ENCODE measurements around the gene RHBDL2.

Gene RHBDL2

DNA sequence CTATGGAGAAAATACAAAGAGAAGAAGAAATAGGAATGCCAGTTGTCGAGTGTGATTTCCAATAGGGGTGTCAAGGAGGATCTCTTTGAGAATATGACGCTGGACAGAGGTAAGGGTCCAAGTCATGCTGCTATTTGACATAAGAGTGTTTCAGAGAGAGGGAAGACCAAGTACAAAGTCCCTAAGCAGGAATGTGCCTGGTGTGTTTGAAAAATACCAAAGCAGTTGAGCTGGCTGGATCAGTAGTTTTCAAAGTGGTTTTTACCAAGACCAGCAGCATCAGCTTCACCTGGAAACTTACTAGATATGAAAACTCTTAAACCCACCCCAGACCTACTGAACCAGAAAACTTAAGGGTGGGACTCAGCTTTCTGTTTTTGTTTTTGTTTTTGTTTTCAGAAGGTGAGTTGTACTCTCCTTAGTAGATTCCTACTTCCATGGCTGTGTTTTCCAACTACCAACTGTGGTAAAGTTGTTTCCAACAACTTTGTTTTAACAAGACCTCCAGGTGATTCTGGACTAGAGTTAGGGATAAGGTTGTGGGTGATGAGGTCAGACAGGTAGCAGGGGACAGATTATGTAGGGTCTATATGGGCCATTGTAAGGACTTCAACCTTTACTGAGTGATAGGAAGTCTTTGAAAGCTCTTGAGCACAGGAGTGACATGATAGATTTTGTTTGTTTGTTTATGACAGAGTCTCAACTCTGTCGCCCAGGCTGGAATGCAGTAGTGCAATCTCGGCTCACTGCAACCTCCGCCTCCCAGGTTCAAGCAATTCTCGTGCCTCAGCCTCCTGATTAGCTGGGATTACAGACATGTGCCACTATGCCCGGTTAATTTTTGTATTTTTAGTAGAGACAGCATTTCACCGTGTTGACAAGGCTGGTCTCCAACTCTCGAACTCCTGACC, 53.0 kb downstream of the RHBDL2 start:
- Histone ChIP-seq H3K36me3 (no peaks in the 10 kb centered on the region), H3K27me3 (no peaks in the 10 kb centered on the region), H3K9ac (no peak overlapping the region), H3K4me1 (peaks cover 7% of the 10 kb centered on the region; the same call in 1 of the 2 replicates), H3K27ac (no peak overlapping the region), H4K20me1 (no peaks in the 10 kb centered on the region), H3K4me3 (no peak overlapping the region), H3K4me2 (no peak overlapping the region), H3K9me3 (no peaks in the 10 kb centered on the region)
- TF ChIP-seq Cebpa-rat (IDR thresholded peaks at IDR 0.05), result no peak

DNA sequence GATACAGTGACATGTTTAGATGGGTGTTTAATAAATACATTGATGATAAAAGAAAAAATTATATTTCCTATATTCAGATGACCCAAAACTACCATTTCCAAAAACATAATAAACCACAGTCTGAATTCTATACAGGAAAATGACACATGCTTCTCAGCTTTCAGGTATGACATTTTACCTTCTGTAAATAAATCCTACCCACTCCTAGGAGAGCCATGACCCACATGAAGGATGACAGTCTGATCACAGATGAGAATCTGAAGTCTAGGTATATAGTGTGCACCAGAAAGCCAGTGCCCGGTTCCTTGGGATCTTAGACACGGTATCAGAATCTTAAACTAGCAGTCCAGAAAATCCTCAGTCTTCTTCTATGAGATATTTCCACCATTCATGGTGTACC, 56.5 kb downstream of the RHBDL2 start:
- no peak for TF ChIP-seq Cebpa-rat (IDR thresholded peaks at IDR 0.05)
- H3K36me3 ChIP-seq, result no peaks in the 10 kb centered on the region
- H3K9ac ChIP-seq, result no peak overlapping the region
- H3K27me3 ChIP-seq, result no peaks in the 10 kb centered on the region
- no peak overlapping the region for H3K4me2 ChIP-seq
- peaks cover 2% of the 10 kb centered on the region; the same call in 1 of the 2 replicates for H3K4me1 ChIP-seq
- H3K9me3 ChIP-seq, result no peaks in the 10 kb centered on the region
- H3K27ac ChIP-seq, result no peak overlapping the region
- no peaks in the 10 kb centered on the region for H4K20me1 ChIP-seq
- H3K4me3 ChIP-seq, result no peak overlapping the region

DNA sequence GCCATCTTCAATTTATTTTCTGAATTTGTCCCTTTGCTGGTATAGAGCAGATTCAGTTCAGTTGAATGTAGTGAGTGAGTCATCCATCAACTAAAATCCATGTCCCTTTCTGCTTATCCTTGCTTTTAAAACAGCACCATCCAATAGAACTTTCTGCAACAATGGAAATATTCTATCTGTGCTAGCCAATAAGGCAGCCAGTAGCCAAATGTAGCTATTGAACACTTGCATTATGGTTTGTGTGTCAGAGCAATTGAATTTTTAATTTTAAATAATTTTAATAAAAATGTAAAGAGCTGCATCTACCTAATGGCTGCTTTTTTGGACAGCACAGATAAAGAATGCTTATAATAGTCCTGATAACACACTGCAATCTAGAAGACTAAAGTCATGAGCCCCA, 60.1 kb downstream of the RHBDL2 start, which contains the start of gene GJA9:
TSS of gene GJA9 (minus strand) at position 101 of the 400 bp plus-strand sequence. CDS start 5,489 bp downstream, outside the sequence.
- no peak for TF ChIP-seq Cebpa-rat (IDR thresholded peaks at IDR 0.05)
- no peaks in the 10 kb centered on the region for H4K20me1 ChIP-seq
- no peak within 1 kb of the TSS for H3K9ac ChIP-seq
- H3K27me3 ChIP-seq, result no peaks in the 10 kb centered on the region
- H3K4me1 ChIP-seq, result no peaks in the 10 kb centered on the region
- H3K4me2 ChIP-seq, result no peak within 1 kb of the TSS
- no peaks in the 10 kb centered on the region for H3K36me3 ChIP-seq
- H3K9me3 ChIP-seq, result no peaks in the 10 kb centered on the region
- H3K27ac ChIP-seq, result no peak within 1 kb of the TSS
- no peak within 1 kb of the TSS for H3K4me3 ChIP-seq

DNA sequence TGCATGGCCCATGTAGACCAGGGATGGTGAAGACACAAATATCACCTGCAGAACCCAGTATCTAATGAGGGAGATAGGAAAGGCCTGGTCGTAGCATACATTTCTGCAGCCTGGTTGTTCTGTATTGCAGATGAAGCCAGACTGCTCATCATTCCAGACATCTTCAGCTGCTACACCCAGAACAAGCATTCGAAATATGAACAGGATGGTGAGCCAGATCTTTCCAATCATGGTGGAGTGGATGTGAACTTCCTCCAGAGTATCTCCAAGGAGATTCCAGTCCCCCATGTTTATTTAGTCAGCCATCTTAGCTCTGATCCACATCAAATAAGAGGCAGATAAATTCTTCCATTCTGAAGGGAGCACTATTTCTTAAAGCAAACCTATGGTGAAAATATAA, 65.8 kb downstream of the RHBDL2 start:
- Histone ChIP-seq H3K4me1 (peaks cover 27% of the 10 kb centered on the region), H3K27ac (no peak overlapping the region), H3K4me2 (no peak overlapping the region), H3K27me3 (no peaks in the 10 kb centered on the region), H3K9ac (no peak overlapping the region), H3K36me3 (no peaks in the 10 kb centered on the region), H3K4me3 (no peak overlapping the region), H3K9me3 (no peaks in the 10 kb centered on the region), H4K20me1 (peaks cover 15% of the 10 kb centered on the region; the same call in 1 of the 2 replicates)
- no peak for TF ChIP-seq Cebpa-rat (IDR thresholded peaks at IDR 0.05)

DNA sequence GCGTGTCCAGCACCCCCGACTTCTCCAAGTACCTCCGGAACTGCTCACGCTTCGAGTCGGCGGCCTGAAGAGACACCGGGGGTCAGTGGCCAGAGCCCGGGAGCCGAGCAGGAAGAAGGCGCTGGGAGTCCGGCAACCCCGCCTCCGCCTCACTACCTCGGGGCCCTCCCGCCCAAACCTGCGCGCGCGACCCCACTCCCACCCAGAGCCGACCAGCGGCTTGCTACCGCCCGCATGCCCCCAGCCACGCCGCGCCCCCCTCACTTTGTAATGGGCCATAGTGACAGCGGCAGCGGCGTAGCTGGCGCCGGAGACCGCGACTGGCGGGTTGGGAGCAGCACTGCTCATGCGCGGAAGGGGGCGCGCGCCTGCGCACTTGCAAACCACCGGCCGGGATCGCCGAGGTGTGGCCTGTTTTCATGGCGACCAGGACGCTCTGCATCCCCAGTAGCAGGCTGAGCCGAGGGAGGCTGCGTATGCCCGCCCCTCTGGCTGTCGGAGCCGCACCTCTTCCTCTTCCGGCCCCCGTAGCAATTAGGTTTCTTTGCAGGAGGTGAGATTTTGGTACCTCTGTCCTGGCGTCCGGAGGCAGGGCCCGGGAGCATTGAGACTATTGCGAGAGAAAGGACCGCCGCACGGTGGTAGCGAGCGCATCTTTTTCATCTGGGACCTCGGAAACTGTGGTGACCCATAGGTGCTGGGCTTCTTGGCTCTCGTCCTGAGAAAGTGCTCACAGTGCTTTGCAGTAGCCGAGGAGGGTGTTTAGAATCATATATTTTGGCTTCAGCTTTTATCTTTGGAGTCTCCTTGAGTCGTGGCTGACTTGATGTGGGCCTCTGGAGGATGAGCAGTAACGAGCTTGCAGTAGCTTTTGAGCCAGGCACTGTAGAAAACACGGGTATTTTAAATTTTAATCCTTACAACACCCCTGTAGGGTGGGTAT, 68.3 kb downstream of the RHBDL2 start, which contains the start of gene MYCBP:
TSS of gene MYCBP (minus strand) at position 322 of the 943 bp plus-strand sequence. CDS start at position 279, 43 bp downstream.
- Histone ChIP-seq H3K4me2 (peak within 1 kb of the TSS; percentile 93), H3K36me3 (no peaks in the 10 kb centered on the region), H3K4me3 (peak within 1 kb of the TSS; percentile 99), H3K9ac (peak within 1 kb of the TSS; percentile 89), H3K4me1 (peaks cover 27% of the 10 kb centered on the region), H3K27ac (peak within 1 kb of the TSS; percentile 57), H3K9me3 (no peaks in the 10 kb centered on the region), H4K20me1 (peaks cover 16% of the 10 kb centered on the region; the same call in 1 of the 2 replicates), H3K27me3 (no peaks in the 10 kb centered on the region)
- TF ChIP-seq Cebpa-rat (IDR thresholded peaks at IDR 0.05), result no peak

DNA sequence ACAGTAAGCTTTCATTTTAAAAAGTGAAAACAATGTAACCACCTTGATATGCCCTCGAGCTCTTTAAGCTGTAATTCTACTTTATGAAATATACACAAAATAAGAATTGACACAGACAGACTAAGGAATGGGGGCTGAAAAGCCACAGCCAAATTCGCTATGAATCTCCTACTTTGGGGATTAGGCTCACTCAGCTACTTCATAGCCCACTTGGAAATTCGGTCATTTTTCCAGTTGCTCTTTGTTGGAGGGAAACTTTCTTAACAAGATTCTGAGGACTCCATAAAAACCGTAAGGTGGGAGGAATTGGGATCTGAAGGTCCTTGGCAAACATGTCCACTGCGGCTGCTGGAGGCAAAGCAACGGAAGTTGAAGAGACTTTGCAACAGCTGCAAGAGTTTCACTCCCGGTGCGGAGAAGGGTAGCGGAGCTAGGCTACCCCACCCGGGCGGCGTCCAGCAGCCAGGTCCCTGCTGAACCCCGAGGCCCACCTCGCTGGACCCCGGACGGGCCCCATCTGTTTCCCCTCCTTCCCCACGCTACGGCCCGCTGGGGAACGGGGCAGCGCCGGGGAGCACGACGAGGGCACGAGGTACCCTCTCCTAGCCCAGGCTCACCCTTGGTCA, 69.1 kb downstream of the RHBDL2 start:
- no peak for TF ChIP-seq Cebpa-rat (IDR thresholded peaks at IDR 0.05)
- Histone ChIP-seq H3K36me3 (peaks cover 6% of the 10 kb centered on the region; the same call in 1 of the 2 replicates), H3K27ac (peak overlapping the region; percentile 57), H4K20me1 (peaks cover 21% of the 10 kb centered on the region; the same call in 1 of the 2 replicates), H3K9ac (peak overlapping the region; percentile 89), H3K9me3 (no peaks in the 10 kb centered on the region), H3K27me3 (no peaks in the 10 kb centered on the region), H3K4me3 (peak overlapping the region; percentile 99), H3K4me1 (peaks cover 32% of the 10 kb centered on the region), H3K4me2 (peak overlapping the region; percentile 93)

DNA sequence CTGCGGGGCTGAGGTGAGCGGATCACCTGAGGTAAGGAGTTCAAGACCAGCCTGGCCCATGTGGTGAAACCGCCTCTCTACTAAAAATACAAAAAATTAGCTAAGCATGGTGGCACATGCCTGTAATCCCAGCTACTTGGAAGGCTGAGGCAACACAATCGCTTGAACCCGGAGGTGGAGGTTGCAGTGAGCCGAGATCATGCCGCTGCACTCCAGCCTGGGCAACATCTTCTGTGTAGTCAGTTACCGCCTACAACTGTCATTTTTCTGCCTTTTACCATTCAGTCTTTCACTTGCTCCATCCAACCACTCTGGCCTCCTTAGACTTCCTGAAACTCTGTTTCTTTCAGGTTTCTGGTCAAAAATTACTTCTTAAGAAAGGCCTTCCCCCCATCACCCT, 70.6 kb downstream of the RHBDL2 start:
- Histone ChIP-seq H3K27me3 (no peaks in the 10 kb centered on the region), H3K27ac (no peak overlapping the region), H3K9ac (no peak overlapping the region), H4K20me1 (peaks cover 28% of the 10 kb centered on the region), H3K36me3 (peaks cover 20% of the 10 kb centered on the region), H3K9me3 (no peaks in the 10 kb centered on the region), H3K4me2 (no peak overlapping the region), H3K4me1 (peaks cover 33% of the 10 kb centered on the region), H3K4me3 (no peak overlapping the region)
- TF ChIP-seq Cebpa-rat (IDR thresholded peaks at IDR 0.05), result no peak

DNA sequence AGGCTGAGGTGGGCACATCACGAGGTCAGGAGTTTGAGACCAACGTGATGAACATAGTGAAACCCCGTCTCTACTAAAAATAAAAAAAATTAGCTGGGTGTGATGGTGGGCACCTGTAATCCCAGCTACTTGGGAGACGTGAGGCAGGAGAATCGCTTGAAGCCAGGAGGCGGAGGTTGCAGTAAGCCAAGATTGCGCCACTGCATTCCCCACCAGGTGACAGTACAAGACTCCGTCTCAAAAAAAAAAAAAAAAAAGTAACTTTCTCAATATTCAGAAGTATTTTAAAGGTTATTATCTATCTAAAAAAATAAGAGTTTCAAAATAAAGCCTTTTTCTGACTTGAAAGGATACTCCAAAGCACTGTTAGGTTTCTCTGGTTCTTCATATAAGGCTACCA, 74.4 kb downstream of the RHBDL2 start:
- no peak overlapping the region for H3K4me2 ChIP-seq
- no peak overlapping the region for H3K27ac ChIP-seq
- H3K27me3 ChIP-seq, result no peaks in the 10 kb centered on the region
- no peaks in the 10 kb centered on the region for H3K9me3 ChIP-seq
- H3K4me3 ChIP-seq, result no peak overlapping the region
- H4K20me1 ChIP-seq, result peaks cover 40% of the 10 kb centered on the region
- peaks cover 52% of the 10 kb centered on the region for H3K36me3 ChIP-seq
- no peak for TF ChIP-seq Cebpa-rat (IDR thresholded peaks at IDR 0.05)
- H3K9ac ChIP-seq, result no peak overlapping the region
- peaks cover 20% of the 10 kb centered on the region for H3K4me1 ChIP-seq

DNA sequence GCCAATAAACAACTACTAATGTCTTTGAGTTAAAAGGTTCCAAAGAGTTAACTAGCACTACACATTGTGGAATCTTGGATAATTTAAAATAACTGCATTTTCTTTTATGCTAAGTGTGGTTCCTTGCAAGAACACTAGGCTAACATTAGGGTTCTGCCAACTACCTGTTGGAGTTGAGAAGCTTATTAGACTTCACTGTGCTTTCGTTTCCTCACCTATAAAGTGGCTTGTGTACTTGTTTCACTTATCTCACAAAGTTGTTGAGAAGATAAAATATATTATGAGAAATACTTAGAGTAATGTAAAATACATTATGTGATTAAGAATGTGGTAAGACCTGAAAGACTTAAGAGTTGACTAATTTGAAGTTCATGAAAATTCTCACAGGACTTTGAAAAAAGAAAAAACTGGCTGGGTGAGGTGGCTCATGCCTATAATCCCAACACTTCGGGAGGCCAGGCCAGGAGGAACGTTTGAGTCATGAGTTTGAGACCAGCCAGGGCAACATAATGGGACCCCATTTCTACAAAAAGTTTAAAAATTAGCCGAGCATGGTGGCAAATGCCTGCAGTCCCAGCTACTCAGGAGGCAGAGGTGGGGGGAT, 76.4 kb downstream of the RHBDL2 start:
- H3K4me1 ChIP-seq, result peaks cover 22% of the 10 kb centered on the region
- no peak overlapping the region for H3K4me2 ChIP-seq
- no peaks in the 10 kb centered on the region for H3K27me3 ChIP-seq
- H3K36me3 ChIP-seq, result peaks cover 52% of the 10 kb centered on the region
- no peak overlapping the region for H3K9ac ChIP-seq
- no peaks in the 10 kb centered on the region for H3K9me3 ChIP-seq
- H3K27ac ChIP-seq, result no peak overlapping the region
- TF ChIP-seq Cebpa-rat (IDR thresholded peaks at IDR 0.05), result no peak
- peaks cover 25% of the 10 kb centered on the region for H4K20me1 ChIP-seq
- H3K4me3 ChIP-seq, result no peak overlapping the region

Measured in BLaER1 (cell line).